HG03469 (cell line): ENCODE measurements around the gene DOK7.
"Not testable (repeated sequence)": the region's sequence is repeated elsewhere in the genome, so short reads cannot be mapped to it uniquely, and the experiment has no call there.

ENCODE experiments used
- ATAC-seq: cut with Tn5 transposase; IDR thresholded peaks from one replicate; pipeline ENCODE4 v1.9.1; 2021; ENCODE audit warnings: mild to moderate bottlenecking, moderate library complexity, moderate number of reproducible peaks; ENCODE audit not compliant: unreplicated experiment

The DOK7 gene

GRCh38 chr4:3501126-3501824 is 38.2 kb downstream of the DOK7 start:
- ATAC-seq: no peak

- no peak for ATAC-seq
These were observed 38.8 kb downstream of the DOK7 start for GRCh38 chr4:3501825-3502425.

- no peak for ATAC-seq
These were observed 40.1 kb downstream of the DOK7 start for GRCh38 chr4:3502941-3503936.

GRCh38 chr4:3505231-3505630 is 42.1 kb downstream of the DOK7 start:
- no peak for ATAC-seq

GRCh38 chr4:3508542-3508941 is 45.4 kb downstream of the DOK7 start:
- ATAC-seq: no peak

- ATAC-seq: no peak
These were observed 47.4 kb downstream of the DOK7 start for GRCh38 chr4:3510481-3510880.

GRCh38 chr4:3511187-3511586 is 48.1 kb downstream of the DOK7 start:
- ATAC-seq: no peak

GRCh38 chr4:3511601-3512000 is 48.5 kb downstream of the DOK7 start:
- not testable (repeated sequence) for ATAC-seq

- no peak for ATAC-seq
These were observed 49.2 kb downstream of the DOK7 start for GRCh38 chr4:3512279-3512678.

GRCh38 chr4:3512719-3513118 is 49.6 kb downstream of the DOK7 start:
- ATAC-seq: no peak

GRCh38 chr4:3513807-3514206 is 50.7 kb downstream of the DOK7 start:
- no peak for ATAC-seq

- ATAC-seq: no peak
These were observed 51.2 kb downstream of the DOK7 start for GRCh38 chr4:3514221-3514780.

GRCh38 chr4:3514806-3515501 is 51.8 kb downstream of the DOK7 start:
- ATAC-seq: no peak

- no peak for ATAC-seq
These were observed 52.5 kb downstream of the DOK7 start for GRCh38 chr4:3515646-3516045.

GRCh38 chr4:3516061-3516835 is 53.1 kb downstream of the DOK7 start:
- no peak for ATAC-seq

- no peak for ATAC-seq
These were observed 54.0 kb downstream of the DOK7 start for GRCh38 chr4:3516836-3517730.

GRCh38 chr4:3517731-3518510 is 54.8 kb downstream of the DOK7 start:
- ATAC-seq: no peak

- no peak for ATAC-seq
These were observed 55.4 kb downstream of the DOK7 start for GRCh38 chr4:3518511-3518880.
